IMR-90 (cell line): ENCODE data around the gene SOCS3. TPM values are rescaled to one million over a fixed set of nuclear protein-coding genes. Genes with fewer than 3 reads are reported as not detected.
A peak's percentile ranks its signal among the peaks of the same experiment; 100 is the strongest.

Source experiments
- BHLHE40 ChIP-seq: fragments of 150-350 bp; IDR thresholded peaks from 2 replicates; pipeline ENCODE4 v1.6.1; 2016; ENCODE audit warnings: mild to moderate bottlenecking, low read depth, low read length
- polyA plus RNA-seq, 3 experiments: library from polyadenylated mRNA; depleted of rRNA; stranded (reverse); fragments of >200 nt; gene quantifications; 2 replicates each; pipeline ENCODE4 v1.2.3, GENCODE V29; 2012; ENCODE audit warnings: low replicate concordance in 1 of 3
- total RNA-seq: library from RNA; depleted of rRNA; stranded (reverse); fragments of >200 nt; gene quantifications from 2 replicates; pipeline ENCODE4 v1.2.3, GENCODE V29; 2012
- TF ChIP-seq, protein P1 (sequence below): conservative IDR thresholded peaks from 2 replicates; pipeline ENCODE4 v1.5.1; 2012; ENCODE audit warnings: mild to moderate bottlenecking, low read depth, low read length, improper control_type of control experiment

The SOCS3 gene
- total and polyA plus RNA-seq, 2 of the 4 experiments (the other 2 are of a cell fraction) = 19.2 to 19.9 TPM

DNA sequence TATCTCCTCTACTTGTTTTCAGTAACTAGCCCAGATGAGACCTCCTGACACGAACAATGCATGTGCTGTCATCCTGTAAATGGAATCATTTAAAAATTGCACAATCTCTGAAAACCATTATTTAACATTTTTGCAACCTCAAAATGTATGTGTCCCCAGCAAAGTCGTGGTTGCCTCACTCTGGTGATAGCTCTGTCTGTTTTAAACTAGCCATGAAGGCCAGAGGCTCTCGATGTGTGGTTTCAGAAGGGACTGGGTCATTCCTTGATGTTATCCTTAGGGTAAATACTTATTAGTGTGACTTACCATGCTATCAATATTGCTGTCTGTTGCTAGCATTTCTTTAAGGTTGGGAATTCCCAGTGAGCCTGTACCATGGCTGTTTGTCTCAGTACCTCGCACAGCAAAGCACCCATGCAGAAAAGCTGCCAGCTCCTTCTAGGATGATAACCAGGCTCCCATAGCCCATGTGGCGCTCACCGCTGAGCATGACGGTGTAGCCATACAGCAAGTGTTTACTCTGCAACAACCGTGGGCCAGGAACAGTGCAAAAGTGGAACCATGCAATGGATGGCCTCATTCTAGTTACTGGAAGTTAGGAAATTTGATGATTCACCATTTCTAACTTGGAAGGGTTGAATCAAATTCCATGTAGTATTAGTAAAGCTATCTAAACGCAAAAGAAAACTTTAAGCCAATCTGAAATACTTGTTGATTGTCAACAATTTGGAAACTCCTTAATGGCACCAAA lies 15.7 kb upstream of the SOCS3 start (continued):
- TF ChIP-seq, protein P1, sequence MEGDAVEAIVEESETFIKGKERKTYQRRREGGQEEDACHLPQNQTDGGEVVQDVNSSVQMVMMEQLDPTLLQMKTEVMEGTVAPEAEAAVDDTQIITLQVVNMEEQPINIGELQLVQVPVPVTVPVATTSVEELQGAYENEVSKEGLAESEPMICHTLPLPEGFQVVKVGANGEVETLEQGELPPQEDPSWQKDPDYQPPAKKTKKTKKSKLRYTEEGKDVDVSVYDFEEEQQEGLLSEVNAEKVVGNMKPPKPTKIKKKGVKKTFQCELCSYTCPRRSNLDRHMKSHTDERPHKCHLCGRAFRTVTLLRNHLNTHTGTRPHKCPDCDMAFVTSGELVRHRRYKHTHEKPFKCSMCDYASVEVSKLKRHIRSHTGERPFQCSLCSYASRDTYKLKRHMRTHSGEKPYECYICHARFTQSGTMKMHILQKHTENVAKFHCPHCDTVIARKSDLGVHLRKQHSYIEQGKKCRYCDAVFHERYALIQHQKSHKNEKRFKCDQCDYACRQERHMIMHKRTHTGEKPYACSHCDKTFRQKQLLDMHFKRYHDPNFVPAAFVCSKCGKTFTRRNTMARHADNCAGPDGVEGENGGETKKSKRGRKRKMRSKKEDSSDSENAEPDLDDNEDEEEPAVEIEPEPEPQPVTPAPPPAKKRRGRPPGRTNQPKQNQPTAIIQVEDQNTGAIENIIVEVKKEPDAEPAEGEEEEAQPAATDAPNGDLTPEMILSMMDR = no peak
- TF ChIP-seq BHLHE40 = 0 out of 2 replicates have a peak, but pooled peaks have one; percentile 29
